AG04450 (cell line): ENCODE measurements around the gene PTH1R. TPM values are rescaled to one million over a fixed set of nuclear protein-coding genes. Genes with fewer than 3 reads are reported as not detected.

Experiments used
- CTCF ChIA-PET: fragments of 300-600, 350-600 bp; formaldehyde crosslinking; extraction: SDS; loops from one replicate; lab custom pipeline; 2022; ENCODE audit warnings: antibody characterized with exemption, inconsistent platforms; lab: Charles Lee
- POLR2A ChIA-PET: fragments of 350-600 bp; formaldehyde crosslinking; extraction: SDS; loops from one replicate; lab custom pipeline; 2021; ENCODE audit warnings: antibody characterized with exemption, inconsistent platforms; lab: Yijun Ruan, JAX
- DNase-seq: peaks from one replicate; pipeline ENCODE4 v3.0.0-alpha.2; 2011; ENCODE audit warnings: low read depth, low spot score
- H3K27ac ChIP-seq: one replicate; pipeline ENCODE4 v1.5.1; 2012; ENCODE audit warnings: low read depth, low read length, control low read depth
- H3K27me3 ChIP-seq: one replicate; pipeline ENCODE4 v1.6.0; 2012; ENCODE audit warnings: low read length; ENCODE audit not compliant: control insufficient read depth, insufficient read depth
- H3K4me3 ChIP-seq: 2 replicates; pipeline ENCODE4 v1.5.1; 2011; ENCODE audit warnings: mild to moderate bottlenecking, low read depth, low read length, control low read depth
- H3K9me3 ChIP-seq: 2 replicates; pipeline ENCODE4 v1.5.1; 2012; ENCODE audit warnings: low read length; ENCODE audit not compliant: control insufficient read depth, insufficient read depth
- CTCF ChIP-seq: IDR thresholded peaks from 2 replicates; pipeline ENCODE4 v1.5.1; 2011; ENCODE audit warnings: low read depth, low read length, control low read depth, inconsistent platforms
- polyA plus RNA-seq: library from polyadenylated mRNA; depleted of rRNA; stranded (reverse); fragments of >200 nt; gene quantifications from 2 replicates; pipeline ENCODE4 v1.2.3, GENCODE V29; 2011; rRNA removed
- small RNA-seq: library from RNA; depleted of rRNA; stranded (forward); fragments of <200 nt; gene quantifications from one replicate; pipeline ENCODE3, GENCODE V24; 2012; ENCODE audit warnings: low read depth; ENCODE audit not compliant: insufficient read length

The PTH1R gene
- polyA plus RNA-seq, 1 experiment: 0.05 TPM

GRCh38 chr3:46950650-46951241, 73.2 kb downstream of the PTH1R start:
- H3K27ac ChIP-seq: no peak overlapping the region
- ChIA-PET POLR2A (no interaction called here), CTCF (interaction anchor here (1.7 kb wide), 1 partner anchor 15 kb away, joined by 7 read pairs; no protein-coding TSS in a partner anchor)
- H3K27me3 ChIP-seq: no peaks in the 10 kb centered on the region
- DNase-seq: no peak
- no peaks in the 10 kb centered on the region for H3K9me3 ChIP-seq
- no peak for TF ChIP-seq CTCF
- no peak overlapping the region for H3K4me3 ChIP-seq

- Histone ChIP-seq H3K27ac (no peak overlapping the region), H3K4me3 (no peak overlapping the region), H3K9me3 (no peaks in the 10 kb centered on the region), H3K27me3 (no peaks in the 10 kb centered on the region)
- POLR2A ChIA-PET: interaction anchor here (0.6 kb wide), 1 partner anchor 14 kb away, joined by 4 read pairs; no protein-coding TSS in a partner anchor
- TF ChIP-seq CTCF: no peak
- no peak for DNase-seq
- CTCF ChIA-PET: interaction anchor here (0.6 to 2.6 kb wide), 2 partner anchors 17 to 371 kb away, joined by 3 to 12 read pairs; no protein-coding TSS in a partner anchor
Observed at GRCh38 chr3:46952813-46953212, 75.3 kb downstream of the PTH1R start.

Small RNAs within 50 kb of the gene (small RNA-seq; reads per million reads assigned to genes)
- gene AC109583.2: not detected

Other genes with a start within 250 kb of the PTH1R start
- 0.89 and 1.0 TPM in 2 replicates for gene ALS2CL, start 184.0 kb upstream of the PTH1R start, polyA plus RNA-seq
- 0.05 TPM in 1 of 2 replicates, not detected in the other for gene TMIE, start 176.3 kb upstream of the PTH1R start, polyA plus RNA-seq
- not detected in 2 replicates for gene PRSS50, start 159.9 kb upstream of the PTH1R start, polyA plus RNA-seq
- gene MYL3, start 14.3 kb upstream of the PTH1R start, polyA plus RNA-seq: not detected in 2 replicates
- 18.3 and 18.4 TPM in 2 replicates for gene CCDC12, start 99.0 kb downstream of the PTH1R start, polyA plus RNA-seq
- gene NBEAL2, start 101.9 kb downstream of the PTH1R start, polyA plus RNA-seq: 2.1 and 2.9 TPM in 2 replicates